Glutamatergic neuron (in vitro differentiated cells): ENCODE measurements around the gene PTTG1IP. TPM values are rescaled to one million over a fixed set of nuclear protein-coding genes. Genes with fewer than 3 reads are reported as not detected.
A peak's percentile ranks its signal among the peaks of the same experiment; 100 is the strongest.

Source experiments
- DNase-seq: peaks from one replicate; pipeline ENCODE4 v3.0.0; 2022
- H3K27ac Mint-ChIP-seq: one replicate; pipeline ENCODE4 v1.8.0; 2020; ENCODE audit warnings: mild to moderate bottlenecking, mixed read lengths, inconsistent platforms; ENCODE audit not compliant: unreplicated experiment
- H3K27me3 Mint-ChIP-seq: one replicate; pipeline ENCODE4 v1.8.0; 2020; ENCODE audit warnings: mild to moderate bottlenecking, moderate library complexity, mixed read lengths, inconsistent platforms; ENCODE audit not compliant: unreplicated experiment
- H3K36me3 Mint-ChIP-seq: one replicate; pipeline ENCODE4 v1.8.0; 2020; ENCODE audit warnings: mild to moderate bottlenecking, mixed read lengths, inconsistent platforms; ENCODE audit not compliant: unreplicated experiment
- H3K4me1 Mint-ChIP-seq: one replicate; pipeline ENCODE4 v1.8.0; 2020; ENCODE audit warnings: mild to moderate bottlenecking, low read depth, mixed read lengths, inconsistent platforms; ENCODE audit not compliant: unreplicated experiment
- H3K4me3 Mint-ChIP-seq: one replicate; pipeline ENCODE4 v1.8.0; 2020; ENCODE audit warnings: mild to moderate bottlenecking, mixed read lengths, inconsistent platforms; ENCODE audit not compliant: unreplicated experiment
- H3K9me3 Mint-ChIP-seq: one replicate; pipeline ENCODE4 v1.8.0; 2020; ENCODE audit warnings: mild to moderate bottlenecking, moderate library complexity, mixed read lengths, inconsistent platforms; ENCODE audit not compliant: unreplicated experiment
- total RNA-seq: library from RNA; stranded (reverse); fragmentation: NEBNext Ultra II Directional; extraction: Animal tissue kit (Norgen Biotek cat#: 25700); gene quantifications from one replicate; pipeline ENCODE4 v1.2.1, GENCODE V29; 2021; ENCODE audit not compliant: unreplicated experiment
- TF ChIP-seq, protein P1 (sequence below): fragments of 200-600 bp; sonication (generic); IDR thresholded peaks from one replicate; pipeline ENCODE4 v1.5.0; 2021; ENCODE audit not compliant: partially characterized antibody, unreplicated experiment

PTTG1IP gene
- total RNA-seq, 1 donor from 2014 or later: 249 TPM

DNA sequence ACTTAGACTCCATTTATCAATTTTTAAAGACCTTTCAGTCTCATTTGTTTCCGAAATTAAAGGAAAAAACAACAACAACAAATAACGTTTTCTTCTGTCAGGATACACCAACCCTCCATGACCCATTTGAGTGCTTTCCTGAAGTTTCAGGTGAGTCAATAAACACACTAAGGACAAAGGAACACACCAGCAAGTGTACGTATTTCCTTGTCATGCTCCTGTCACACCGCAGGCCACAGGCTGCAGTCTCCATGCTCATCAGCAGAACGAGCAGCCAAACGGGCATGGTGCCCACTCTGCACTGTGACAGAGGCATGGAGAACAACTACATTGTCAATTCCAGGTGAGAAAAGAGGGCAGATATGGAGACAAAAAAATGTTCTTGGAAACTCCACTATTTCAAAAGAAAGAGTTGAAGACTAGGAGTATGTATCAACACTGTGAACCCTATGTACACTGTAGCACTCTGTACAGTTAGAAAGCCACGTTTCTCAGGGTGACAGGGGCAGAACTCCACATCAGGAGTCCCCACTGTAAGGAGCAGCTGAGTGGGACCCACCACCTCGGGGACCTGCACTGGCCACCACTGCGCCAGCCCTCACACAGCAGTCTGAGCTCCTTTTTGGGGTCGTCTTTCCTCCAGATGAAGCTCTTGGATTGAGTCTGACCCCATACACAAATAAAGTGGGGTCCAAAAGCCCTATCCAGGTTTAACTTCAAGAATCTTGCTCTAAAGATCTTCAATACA lies 2.6 kb downstream of the PTTG1IP start:
- Mint-ChIP-seq H3K4me1 (peaks cover 55% of the 10 kb centered on the region), H3K36me3 (no peaks in the 10 kb centered on the region), H3K27me3 (peaks cover 18% of the 10 kb centered on the region), H3K4me3 (peak overlapping the region; percentile 99), H3K9me3 (peaks cover 17% of the 10 kb centered on the region), H3K27ac (peak overlapping the region; percentile 78)
- no peak for DNase-seq
- TF ChIP-seq, protein P1, sequence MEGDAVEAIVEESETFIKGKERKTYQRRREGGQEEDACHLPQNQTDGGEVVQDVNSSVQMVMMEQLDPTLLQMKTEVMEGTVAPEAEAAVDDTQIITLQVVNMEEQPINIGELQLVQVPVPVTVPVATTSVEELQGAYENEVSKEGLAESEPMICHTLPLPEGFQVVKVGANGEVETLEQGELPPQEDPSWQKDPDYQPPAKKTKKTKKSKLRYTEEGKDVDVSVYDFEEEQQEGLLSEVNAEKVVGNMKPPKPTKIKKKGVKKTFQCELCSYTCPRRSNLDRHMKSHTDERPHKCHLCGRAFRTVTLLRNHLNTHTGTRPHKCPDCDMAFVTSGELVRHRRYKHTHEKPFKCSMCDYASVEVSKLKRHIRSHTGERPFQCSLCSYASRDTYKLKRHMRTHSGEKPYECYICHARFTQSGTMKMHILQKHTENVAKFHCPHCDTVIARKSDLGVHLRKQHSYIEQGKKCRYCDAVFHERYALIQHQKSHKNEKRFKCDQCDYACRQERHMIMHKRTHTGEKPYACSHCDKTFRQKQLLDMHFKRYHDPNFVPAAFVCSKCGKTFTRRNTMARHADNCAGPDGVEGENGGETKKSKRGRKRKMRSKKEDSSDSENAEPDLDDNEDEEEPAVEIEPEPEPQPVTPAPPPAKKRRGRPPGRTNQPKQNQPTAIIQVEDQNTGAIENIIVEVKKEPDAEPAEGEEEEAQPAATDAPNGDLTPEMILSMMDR: no peak

GRCh38 chr21:44869781-44870747 lies 3.4 kb downstream of the PTTG1IP start:
- peak overlapping the region; percentile 78 for H3K27ac Mint-ChIP-seq
- H3K9me3 Mint-ChIP-seq: peaks cover 17% of the 10 kb centered on the region
- H3K4me3 Mint-ChIP-seq: peak overlapping the region; percentile 85
- TF ChIP-seq, protein P1: no peak
- H3K27me3 Mint-ChIP-seq: peaks cover 18% of the 10 kb centered on the region
- H3K4me1 Mint-ChIP-seq: peaks cover 59% of the 10 kb centered on the region
- H3K36me3 Mint-ChIP-seq: no peaks in the 10 kb centered on the region
- no peak for DNase-seq

DNA sequence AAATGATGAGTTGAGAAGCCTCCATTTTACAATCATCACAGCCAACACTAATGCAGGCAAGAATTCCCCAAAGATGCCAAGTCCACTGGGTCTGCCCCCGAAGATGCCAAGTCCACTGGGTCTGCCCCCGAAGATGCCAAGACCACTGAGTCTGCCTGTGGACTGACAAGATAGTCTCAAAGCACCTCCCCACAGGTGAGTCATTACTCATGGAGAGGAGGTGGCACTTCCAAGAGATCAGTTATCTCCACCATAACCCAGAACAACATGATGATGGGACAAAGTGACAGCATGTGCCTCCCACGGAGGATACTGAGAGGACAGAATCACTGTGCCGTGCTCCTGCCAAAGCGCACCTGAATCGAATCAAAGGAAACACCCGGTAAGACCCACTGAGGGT lies 4.8 kb downstream of the PTTG1IP start:
- H3K27me3 Mint-ChIP-seq: peaks cover 15% of the 10 kb centered on the region
- peaks cover 61% of the 10 kb centered on the region for H3K4me1 Mint-ChIP-seq
- TF ChIP-seq, protein P1: no peak
- H3K9me3 Mint-ChIP-seq: peaks cover 17% of the 10 kb centered on the region
- H3K27ac Mint-ChIP-seq: peak overlapping the region; percentile 99
- peak overlapping the region; percentile 83 for H3K4me3 Mint-ChIP-seq
- no peak for DNase-seq
- no peaks in the 10 kb centered on the region for H3K36me3 Mint-ChIP-seq

DNA sequence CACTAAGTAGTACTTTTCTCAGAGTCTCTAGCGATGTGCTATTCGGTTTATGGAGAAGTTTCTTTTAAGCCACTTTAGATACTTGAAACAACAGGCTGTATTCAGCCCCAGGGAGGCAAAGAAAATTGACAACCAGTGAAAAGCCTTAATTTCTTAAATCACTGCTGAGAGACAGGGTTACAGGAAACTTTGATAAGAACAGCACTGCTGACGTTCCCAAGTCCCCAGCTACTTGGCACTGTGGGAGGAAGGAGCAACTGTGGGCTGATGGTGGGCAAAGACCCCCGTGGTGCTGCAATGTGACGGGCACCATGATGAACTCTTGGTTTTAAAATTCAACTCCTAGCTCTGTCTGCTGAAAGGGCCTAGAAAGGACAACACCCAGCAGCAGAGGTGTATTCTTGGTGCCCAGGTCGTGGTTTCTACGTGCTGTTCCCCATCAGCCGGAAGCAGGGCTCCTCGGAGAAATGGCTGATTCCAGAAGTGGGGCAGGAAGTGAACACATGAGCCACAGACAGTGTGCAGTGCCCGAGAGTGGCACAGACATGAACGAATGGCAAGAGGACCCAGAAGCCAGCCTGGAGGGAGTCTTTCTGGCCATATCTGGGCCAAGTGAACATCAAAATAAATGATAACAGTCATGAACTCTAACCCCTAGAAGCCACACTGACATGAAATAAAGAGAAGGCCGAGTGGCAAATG lies 5.3 kb downstream of the PTTG1IP start:
- no peaks in the 10 kb centered on the region for H3K36me3 Mint-ChIP-seq
- TF ChIP-seq, protein P1: no peak

More for the DNA sequence above, 5.3 kb downstream of the PTTG1IP start:
- H3K9me3 Mint-ChIP-seq: peaks cover 17% of the 10 kb centered on the region
- DNase-seq: no peak
- H3K4me3 Mint-ChIP-seq: peak overlapping the region; percentile 83
- H3K27ac Mint-ChIP-seq: peak overlapping the region; percentile 99
- H3K4me1 Mint-ChIP-seq: peaks cover 65% of the 10 kb centered on the region
- H3K27me3 Mint-ChIP-seq: peaks cover 17% of the 10 kb centered on the region
